ENCODE measurements around the gene RBM15B.

DNA sequence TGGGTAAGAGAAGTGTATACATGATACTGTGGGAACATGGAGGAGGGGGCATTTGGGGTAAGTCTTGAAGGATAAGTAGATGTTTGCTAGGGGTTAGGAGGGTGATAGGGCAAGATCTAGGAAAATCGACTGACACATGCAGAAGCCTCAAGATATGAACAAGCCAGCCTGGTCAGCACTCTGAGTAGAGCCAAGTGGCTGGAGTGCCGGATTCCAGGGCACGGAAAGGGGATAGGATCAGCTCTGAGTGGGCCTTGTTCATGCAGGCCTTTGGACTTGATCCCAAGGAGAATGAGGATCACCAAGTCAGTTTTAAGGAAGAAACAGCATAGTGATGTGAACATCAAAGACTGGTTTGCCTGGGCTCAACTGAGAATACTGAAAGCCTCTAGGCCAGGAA, 30.3 kb upstream of the RBM15B start:
- TF ChIP-seq POLR2A (IDR thresholded peaks at IDR 0.05) = no peak
- TF ChIP-seq, protein P1, sequence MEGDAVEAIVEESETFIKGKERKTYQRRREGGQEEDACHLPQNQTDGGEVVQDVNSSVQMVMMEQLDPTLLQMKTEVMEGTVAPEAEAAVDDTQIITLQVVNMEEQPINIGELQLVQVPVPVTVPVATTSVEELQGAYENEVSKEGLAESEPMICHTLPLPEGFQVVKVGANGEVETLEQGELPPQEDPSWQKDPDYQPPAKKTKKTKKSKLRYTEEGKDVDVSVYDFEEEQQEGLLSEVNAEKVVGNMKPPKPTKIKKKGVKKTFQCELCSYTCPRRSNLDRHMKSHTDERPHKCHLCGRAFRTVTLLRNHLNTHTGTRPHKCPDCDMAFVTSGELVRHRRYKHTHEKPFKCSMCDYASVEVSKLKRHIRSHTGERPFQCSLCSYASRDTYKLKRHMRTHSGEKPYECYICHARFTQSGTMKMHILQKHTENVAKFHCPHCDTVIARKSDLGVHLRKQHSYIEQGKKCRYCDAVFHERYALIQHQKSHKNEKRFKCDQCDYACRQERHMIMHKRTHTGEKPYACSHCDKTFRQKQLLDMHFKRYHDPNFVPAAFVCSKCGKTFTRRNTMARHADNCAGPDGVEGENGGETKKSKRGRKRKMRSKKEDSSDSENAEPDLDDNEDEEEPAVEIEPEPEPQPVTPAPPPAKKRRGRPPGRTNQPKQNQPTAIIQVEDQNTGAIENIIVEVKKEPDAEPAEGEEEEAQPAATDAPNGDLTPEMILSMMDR (IDR thresholded peaks at IDR 0.05) = no peak
